Skin of body (tissue), 2 donors: ENCODE results near the gene PKHD1. TPM values are rescaled to one million over a fixed set of nuclear protein-coding genes. Genes with fewer than 3 reads are reported as not detected.

ENCODE experiments used
- DNase-seq: peaks from one replicate; lab custom pipeline; 2025; lab: John Stamatoyannopoulos, UW
- total RNA-seq: library from RNA; depleted of rRNA; stranded (reverse); fragments of >200 nt; gene quantifications from one replicate; pipeline ENCODE4 v1.2.3, GENCODE V29; 2014

PKHD1 gene
- total RNA-seq, 1 donor from 2014 or later = 1.3 TPM

- DNase-seq = no peak
Observed at GRCh38 chr6:51793393-51793792, 294.0 kb downstream of the PKHD1 start.

- DNase-seq = no peak
Observed at GRCh38 chr6:51792273-51793030, 295.0 kb downstream of the PKHD1 start.

GRCh38 chr6:51790946-51791345 lies 296.5 kb downstream of the PKHD1 start:
- no peak for DNase-seq

DNA sequence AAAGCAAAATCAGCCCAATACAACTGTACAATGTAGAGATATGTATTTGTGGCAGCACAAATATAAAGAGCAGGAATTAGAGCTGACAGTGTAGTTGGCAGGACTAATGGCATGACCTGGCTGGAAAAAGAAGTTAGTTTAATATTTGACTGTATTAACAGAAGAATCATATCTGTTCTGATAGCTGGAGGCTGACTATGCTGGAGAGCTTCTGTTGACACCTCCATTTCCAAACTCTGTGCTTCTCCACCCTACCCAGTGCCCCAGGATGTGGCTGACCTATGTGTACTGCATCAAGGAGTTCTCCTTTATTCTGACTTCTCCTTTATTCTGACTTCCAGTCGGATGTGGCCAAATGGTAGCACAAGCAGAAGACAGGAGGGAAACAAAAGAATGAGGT lies 299.3 kb downstream of the PKHD1 start:
- DNase-seq = no peak

DNA sequence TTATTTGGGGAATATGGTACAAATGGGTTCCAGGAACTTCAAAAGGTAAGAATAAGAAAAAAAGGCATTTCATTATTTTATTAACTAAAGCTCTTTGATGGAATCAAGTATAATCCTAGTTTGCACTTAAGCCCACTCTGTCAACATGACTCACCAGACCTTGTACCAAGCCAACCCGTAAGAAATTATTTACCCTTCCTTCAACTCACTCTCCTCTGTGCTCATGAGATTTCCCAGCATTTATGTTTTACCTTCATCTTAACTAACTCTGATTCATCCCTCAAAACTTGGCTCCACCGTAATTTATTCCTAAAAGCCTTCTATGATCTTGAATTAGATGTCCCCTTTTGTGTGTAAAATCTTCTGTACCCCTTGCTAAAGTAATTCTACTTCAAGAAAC lies 308.7 kb downstream of the PKHD1 start:
- no peak for DNase-seq

- no peak for DNase-seq
Observed at GRCh38 chr6:51777618-51778017, 309.8 kb downstream of the PKHD1 start.

GRCh38 chr6:51775942-51776860 lies 311.2 kb downstream of the PKHD1 start:
- DNase-seq = no peak

GRCh38 chr6:51768087-51768486 lies 319.3 kb downstream of the PKHD1 start:
- no peak for DNase-seq

GRCh38 chr6:51765230-51765629 lies 322.2 kb downstream of the PKHD1 start:
- DNase-seq = no peak

GRCh38 chr6:51753635-51754034 lies 333.8 kb downstream of the PKHD1 start:
- DNase-seq = no peak

- DNase-seq = no peak
Observed at GRCh38 chr6:51743999-51744398, 343.4 kb downstream of the PKHD1 start.

- no peak for DNase-seq
Observed at GRCh38 chr6:51740658-51741057, 346.8 kb downstream of the PKHD1 start.

- DNase-seq = no peak
Observed at GRCh38 chr6:51738614-51739013, 348.8 kb downstream of the PKHD1 start.

GRCh38 chr6:51737580-51738360 lies 349.6 kb downstream of the PKHD1 start:
- no peak for DNase-seq

- DNase-seq = no peak
Observed at GRCh38 chr6:51725155-51725554, 362.3 kb downstream of the PKHD1 start.

DNA sequence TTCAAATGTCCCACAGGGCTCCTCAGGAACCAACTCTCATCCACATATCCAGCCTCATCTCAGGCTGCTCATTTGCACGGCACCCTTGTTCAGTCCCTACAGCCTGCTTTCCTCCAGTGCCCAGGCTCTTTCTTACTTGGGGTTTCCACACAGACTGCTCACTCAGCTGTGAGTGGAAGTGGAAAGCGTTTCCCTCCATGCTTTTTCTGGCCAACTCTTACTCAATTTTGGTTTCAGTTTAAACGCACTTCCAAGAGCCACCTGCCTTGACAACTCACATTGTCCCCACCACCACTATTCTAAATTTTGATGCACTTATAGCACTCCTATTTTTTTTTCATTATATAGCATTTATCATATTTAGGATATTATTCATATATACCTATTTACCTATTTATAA lies 367.1 kb downstream of the PKHD1 start:
- DNase-seq = no peak

GRCh38 chr6:51719297-51719696 lies 368.1 kb downstream of the PKHD1 start:
- no peak for DNase-seq

- no peak for DNase-seq
Observed at GRCh38 chr6:51718533-51718932, 368.9 kb downstream of the PKHD1 start.

GRCh38 chr6:51717477-51717876 lies 369.9 kb downstream of the PKHD1 start:
- DNase-seq = no peak

GRCh38 chr6:51711876-51712275 lies 375.5 kb downstream of the PKHD1 start:
- DNase-seq = no peak

- DNase-seq = no peak
Observed at GRCh38 chr6:51706086-51706485, 381.3 kb downstream of the PKHD1 start.
